SKM-1 (cell line): ENCODE measurements around the gene TTLL8.

Experiments used
- DNase-seq: peaks from one replicate; lab custom pipeline; 2025; ENCODE audit not compliant: unreplicated experiment; lab: John Stamatoyannopoulos, UW

The TTLL8 gene

GRCh38 chr22:50008151-50009040 lies 49.7 kb downstream of the TTLL8 start:
- no peak for DNase-seq

- DNase-seq, result no peak
Measured at GRCh38 chr22:50007057-50007511, 51.0 kb downstream of the TTLL8 start.

DNA sequence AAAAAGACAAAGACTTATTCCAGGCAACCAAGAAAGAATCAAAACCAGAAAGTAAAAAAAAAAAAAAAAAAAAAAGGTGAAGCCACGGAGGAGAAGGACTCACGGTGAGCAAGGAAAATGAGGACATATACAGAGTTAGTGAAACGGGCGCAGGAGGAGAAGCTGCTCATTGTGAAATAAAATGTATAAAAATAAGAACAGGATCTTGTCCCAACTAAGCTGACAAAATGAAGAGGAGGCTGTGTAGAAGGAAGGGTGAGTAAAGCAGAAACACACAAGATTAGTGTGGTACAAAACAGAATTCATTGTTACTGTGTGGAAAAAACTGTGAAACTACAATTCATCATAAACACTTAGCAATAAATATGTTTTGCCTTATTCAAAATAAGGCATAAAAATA lies 53.2 kb downstream of the TTLL8 start:
- peak; percentile 37 for DNase-seq

DNA sequence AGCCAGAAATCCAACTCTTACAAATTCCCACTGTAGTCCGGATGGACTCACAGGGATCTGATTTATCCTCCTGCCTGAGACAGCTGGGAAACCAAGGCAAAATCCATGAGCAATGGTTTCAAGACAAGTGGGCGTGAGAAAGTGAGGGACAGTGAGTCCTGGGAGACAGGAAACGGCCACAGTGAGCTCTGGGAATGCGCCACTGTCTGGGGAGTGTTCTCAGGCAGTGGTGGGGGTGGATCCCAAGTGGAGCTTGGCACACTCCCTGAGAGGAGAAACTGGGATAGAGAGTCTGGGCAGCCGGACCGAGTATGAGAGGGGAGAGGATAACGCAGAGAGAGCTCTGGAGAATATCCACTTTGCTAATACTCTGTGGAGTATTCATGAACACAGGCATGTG lies 55.3 kb downstream of the TTLL8 start:
- DNase-seq, result no peak

DNA sequence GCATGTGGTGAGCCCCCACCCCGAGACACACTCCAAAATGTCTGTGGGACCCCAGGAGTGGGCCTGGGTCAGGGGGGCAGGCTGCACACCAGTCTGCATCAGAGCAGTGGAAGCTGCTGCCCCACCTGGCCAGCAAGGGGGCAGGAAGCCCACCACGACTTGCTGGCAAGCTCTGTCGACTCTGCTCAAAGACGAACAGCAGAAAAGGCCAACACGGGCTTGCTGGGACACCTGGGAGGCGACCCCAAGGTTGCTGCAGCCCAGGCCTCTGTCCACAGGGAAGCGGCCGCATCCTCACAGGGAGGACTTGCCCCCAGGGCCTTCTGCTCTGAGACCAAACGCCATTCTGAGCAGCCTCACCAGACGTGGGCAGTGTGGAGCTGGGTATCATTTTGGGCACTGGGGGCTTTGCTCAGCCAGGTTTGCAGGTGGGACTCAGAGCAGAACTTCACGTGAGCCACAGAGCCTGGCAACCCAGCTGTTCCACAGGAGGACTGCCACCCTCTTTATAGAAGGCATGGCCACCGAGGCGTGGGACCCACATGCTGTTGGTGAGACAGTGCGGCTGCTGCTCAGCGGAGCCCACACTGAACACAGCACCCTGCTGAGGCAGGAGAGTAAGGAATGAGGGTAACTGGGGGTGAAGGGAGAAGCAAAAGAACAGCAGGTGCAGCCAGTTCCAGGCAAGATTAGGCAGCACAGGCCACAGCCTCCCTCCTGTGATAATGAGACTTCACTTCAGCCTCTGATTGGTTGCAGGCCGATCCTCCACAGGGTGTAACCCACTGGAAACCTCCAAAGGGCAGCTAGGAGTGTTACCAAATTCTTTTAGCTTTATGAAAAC lies 56.5 kb downstream of the TTLL8 start:
- DNase-seq, result no peak

GRCh38 chr22:50000587-50001387 lies 57.3 kb downstream of the TTLL8 start:
- DNase-seq, result no peak

DNA sequence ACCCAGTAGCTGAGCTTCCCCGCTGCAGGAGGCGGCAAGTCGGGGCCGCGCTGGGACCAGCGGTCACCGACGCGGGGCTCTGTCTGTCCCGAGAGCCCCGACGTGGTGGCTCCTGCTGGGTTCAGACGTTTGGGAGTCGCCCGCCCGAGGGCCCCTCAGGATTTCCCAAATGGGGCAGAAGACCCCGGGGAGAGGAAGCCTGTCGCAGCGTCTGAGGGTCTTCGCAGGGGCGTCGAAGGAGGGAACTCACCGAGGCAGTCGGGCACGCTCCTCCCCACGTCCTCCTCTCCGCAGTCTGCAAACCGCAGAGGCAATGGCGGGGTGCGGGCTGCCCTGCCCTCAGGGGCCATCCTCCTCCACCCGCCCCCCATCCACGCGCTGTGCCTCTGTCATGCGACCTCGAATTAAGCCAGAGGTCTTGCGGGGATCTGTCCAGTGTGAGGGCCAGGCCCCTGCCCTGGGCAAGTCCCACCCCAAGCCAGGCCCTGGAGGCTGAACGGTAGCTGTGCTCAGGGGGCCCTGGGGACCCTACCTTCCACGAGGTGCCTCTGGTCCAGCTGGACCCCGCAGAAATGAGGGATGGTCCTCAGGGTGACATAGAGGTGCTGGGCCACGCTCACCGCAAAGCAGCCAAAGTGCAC lies 58.0 kb downstream of the TTLL8 start:
- no peak for DNase-seq

GRCh38 chr22:49999063-49999945 lies 58.8 kb downstream of the TTLL8 start:
- DNase-seq, result no peak

DNA sequence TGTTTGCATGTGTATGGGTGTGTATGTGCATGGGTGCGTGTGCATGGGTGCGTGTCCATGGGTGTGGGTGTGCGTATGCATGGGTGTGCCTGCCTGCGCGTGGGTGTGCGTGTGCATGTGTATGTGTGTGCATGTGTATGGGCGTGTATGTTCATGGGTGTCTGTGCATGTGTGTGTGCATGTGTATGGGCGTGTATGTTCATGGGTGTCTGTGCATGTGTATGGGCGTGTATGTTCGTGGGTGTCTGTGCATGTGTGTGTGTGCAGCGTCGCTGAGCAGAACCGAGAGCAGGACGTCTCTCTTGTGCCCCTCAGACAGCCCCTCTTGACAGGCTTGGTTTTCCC lies 59.4 kb downstream of the TTLL8 start:
- no peak for DNase-seq

- no peak for DNase-seq
Measured at GRCh38 chr22:49997932-49998717, 60.0 kb downstream of the TTLL8 start.

- no peak for DNase-seq
Measured at GRCh38 chr22:49997251-49997599, 60.9 kb downstream of the TTLL8 start.

DNA sequence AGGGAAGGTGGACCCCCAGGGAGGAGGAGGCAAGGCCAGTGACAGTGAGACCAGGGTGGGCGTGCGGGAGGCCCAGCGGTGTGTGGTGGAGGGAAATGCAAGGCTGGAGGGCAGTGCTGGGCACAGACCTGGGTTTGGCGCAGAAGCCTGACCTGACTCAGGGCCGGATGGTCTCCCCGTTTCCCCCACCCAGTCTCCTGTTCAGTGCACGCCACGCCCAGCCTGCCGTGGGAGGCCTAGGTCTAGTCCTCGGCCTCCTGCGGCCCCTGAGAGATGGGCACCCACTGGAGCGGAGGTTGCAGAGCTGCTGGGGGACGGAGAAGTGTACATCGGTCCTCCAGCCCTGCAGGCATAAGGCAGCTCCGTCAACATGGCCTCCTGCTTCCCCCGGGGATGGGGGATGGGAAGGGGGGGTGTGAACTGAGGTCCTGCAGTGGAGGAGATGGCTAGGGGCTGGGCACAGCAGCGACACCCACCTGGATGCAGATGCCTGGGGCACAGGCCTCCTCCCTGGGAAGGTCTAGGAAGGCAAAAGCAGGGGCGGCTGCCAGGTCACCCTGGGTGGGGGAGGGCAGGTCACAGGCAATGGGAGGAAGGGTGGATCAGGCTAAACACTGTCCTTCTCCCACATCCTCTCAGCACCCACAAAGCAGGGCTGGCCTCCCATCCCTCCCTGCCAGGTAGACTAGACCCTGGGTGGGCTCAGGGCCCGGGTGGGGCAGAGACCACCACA lies 61.4 kb downstream of the TTLL8 start:
- DNase-seq, result no peak

DNA sequence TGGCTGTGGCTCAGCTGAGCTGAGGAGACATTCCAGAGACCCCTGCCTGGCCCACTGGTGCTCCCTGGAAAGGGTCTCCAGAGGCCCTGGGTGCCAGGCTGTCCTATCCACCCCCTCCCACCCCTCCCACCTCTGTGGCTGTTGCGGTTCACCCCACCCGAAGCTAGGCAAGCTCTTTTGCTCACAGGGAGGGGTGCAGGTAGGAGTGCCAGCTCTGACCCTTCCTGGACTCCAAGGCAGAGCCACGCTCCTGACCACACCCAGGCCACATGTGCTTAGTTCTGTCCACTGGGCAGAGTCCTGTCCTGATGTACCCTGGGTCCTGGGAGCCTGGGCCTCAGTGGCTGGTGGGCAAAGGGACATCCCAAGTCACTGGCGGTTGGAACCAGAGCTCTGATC lies 62.0 kb downstream of the TTLL8 start:
- DNase-seq, result no peak

DNA sequence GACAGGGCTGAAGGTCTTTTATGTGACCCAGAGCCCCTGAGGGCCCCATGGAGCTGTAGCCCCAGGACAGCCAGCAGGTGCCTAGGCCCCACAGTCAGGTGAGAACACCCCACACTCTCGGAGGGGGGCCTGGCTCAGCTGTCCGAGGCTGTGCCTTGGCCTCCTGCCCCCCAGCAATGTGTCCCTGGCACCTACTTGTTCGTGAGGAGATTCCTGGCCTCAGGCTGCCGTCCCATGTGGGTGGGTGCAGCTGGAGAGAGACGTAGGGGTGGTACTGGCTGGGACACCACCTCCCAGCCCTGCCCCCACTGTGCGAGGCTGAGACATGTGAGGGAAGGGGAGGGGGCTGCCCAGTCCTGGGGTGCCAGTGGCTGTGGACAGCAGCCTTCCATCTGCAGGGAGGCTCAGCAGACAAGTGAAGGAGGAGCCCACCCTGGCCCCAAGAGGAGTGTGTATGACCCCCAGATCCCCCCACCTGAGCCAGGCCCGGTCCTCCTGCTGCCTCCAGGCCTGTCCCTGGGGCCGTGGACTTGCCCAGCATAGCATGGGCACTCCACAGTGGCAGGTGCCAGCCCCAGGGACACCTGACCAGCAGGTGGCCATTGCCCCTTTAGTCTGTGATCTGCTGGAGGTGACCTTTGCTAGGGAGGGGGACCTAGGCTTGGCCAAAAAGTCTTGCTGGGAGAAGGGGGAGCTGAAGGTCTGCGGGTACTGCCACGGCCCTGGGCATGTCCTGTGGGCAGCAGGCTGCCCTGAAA lies 62.6 kb downstream of the TTLL8 start:
- DNase-seq, result no peak

GRCh38 chr22:49995041-49995360 lies 63.1 kb downstream of the TTLL8 start:
- DNase-seq, result no peak

GRCh38 chr22:49994361-49995040 lies 63.6 kb downstream of the TTLL8 start:
- DNase-seq, result no peak

DNA sequence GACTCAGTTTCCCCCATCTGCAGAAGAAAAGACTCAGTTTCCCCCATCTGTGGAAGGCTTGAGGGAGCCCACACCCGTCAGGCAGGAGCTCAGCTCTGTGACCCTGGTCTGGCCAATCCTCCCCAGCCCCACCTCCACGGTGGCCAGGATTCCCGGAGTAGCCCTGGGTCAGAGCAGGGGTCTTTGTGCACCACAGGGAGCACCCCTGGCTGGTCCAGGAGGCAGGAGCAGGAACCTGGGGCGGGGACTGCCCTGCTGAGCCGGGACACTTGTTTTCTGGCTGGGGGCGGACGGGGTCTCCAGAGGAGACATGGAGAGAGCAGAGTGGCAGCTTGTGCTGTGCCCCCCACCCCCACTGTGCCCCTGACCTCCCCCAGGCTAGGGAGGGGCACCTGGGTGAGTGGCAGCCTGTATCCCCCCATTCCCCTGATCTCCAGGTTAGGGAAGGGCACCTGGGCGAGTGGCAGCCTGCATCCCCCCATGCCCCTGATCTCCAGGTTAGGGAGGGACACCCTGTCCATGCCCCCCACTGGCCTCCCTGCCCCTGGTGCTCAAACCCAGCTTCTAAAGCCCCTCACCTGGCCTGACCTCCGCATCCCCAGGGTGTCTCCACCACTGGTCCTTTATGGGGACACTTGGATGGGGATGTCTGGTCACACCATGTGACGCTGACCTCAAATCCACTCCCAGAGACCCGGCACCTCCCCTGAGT lies 64.3 kb downstream of the TTLL8 start:
- DNase-seq, result no peak
